Measurements from ENCODE around the gene LRP1B. TPM values are rescaled to one million over a fixed set of nuclear protein-coding genes. Genes with fewer than 3 reads are reported as not detected.

Gene LRP1B
- total and polyA plus RNA-seq, 2 donors (not counting 1 experiment from before 2014, with no cell fraction given), result not detected

DNA sequence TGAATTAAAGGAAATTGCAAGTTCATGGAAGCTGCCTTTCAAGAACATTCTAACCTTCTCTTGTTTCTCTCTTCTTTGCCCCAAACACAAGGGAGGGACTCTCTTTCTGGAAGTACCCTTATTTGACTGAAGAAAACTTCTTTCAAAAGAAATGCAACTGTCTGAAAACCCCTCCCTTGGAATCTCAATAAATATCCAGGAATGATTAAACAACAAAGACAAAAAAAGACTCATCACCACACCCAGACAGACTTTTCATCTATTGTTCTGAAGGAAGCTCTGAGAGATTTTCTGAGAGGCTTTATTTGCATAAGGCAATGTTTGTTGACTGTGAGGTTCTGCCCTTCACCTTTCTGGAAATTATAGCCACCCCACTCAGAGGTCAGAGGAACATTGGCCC is 1260.9 kb downstream of the LRP1B start:
- Mint-ChIP-seq H3K9me3 (ENCODE audit: insufficient read depth) (peaks cover 4% of the 10 kb centered on the region), H3K4me3 (no peak overlapping the region)
- no peaks in the 10 kb centered on the region for H3K27me3 ChIP-seq (replicated peaks in 1 of 4; ENCODE audit: control extremely low read depth in 1 of 4, control insufficient read depth in 3 of 4, insufficient read depth in 4 of 4, low read length in 3 of 4)

DNA sequence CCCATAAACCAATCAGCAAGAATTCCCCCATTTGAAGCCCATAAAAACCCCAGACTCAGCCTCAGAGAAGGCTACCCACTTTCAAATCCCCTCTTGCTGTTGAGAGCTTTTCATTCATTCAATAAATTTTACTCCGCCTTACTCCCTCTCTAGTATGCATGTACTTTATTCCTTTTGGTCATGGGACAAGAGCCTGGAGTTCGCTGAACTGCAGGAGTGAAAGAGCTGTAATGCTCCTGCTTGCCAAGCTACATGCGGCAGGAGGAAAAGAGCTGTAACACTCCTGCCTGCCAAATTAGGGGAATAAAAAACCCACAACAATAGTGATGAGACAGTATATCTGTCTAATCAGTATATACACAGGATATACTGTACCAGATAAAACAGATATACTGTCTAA is 1261.7 kb downstream of the LRP1B start:
- H4K20me1 ChIP-seq (ENCODE audit: control insufficient read depth, insufficient read depth, low read length, poor library complexity, severe bottlenecking), result no peaks in the 10 kb centered on the region
- peaks cover 0 to 4% (median 0%) of the 10 kb centered on the region in 3 donors for H3K9me3 ChIP-seq (ENCODE audit: control extremely low read depth in 1 of 3, control insufficient read depth in 2 of 3, insufficient read depth in 1 of 3, low read length in 2 of 3)
- intact Hi-C loops (cut with micrococcal nuclease), result no loop called here
- Mint-ChIP-seq H3K4me1 (no peaks in the 10 kb centered on the region), H3K9me3 (ENCODE audit: insufficient read depth) (peaks cover 4% of the 10 kb centered on the region), H3K27me3 (no peaks in the 10 kb centered on the region), H3K27ac (no peak overlapping the region), H3K4me3 (no peak overlapping the region)
- H3K4me3 ChIP-seq (ENCODE audit: control extremely low read depth in 1 of 5, extremely low read depth in 1 of 5, insufficient read depth in 1 of 5, low read depth in 2 of 5, low read length in 4 of 5), result no peak overlapping the region
- H3K27me3 ChIP-seq (replicated peaks in 1 of 4; ENCODE audit: control extremely low read depth in 1 of 4, control insufficient read depth in 3 of 4, insufficient read depth in 4 of 4, low read length in 3 of 4), result no peaks in the 10 kb centered on the region
- no peak overlapping the region for H2AFZ ChIP-seq (ENCODE audit: insufficient read depth, low read depth, low read length, poor library complexity, severe bottlenecking)
- CTCF ChIA-PET, result no interaction called here
- no peaks in the 10 kb centered on the region for H3K4me1 ChIP-seq (ENCODE audit: control insufficient read depth in 2 of 2, insufficient read depth in 2 of 2, low read length in 2 of 2)
- H3K79me2 ChIP-seq (ENCODE audit: control insufficient read depth, insufficient read depth, low read length), result no peaks in the 10 kb centered on the region
- ATAC-seq (ENCODE audit: low read depth), result no peak
- POLR2A ChIA-PET, result no interaction called here
- no peak overlapping the region for H3K27ac ChIP-seq (ENCODE audit: low read length in 2 of 2)
- no peak overlapping the region for H3K9ac ChIP-seq (ENCODE audit: low read length)
- no peak for DNase-seq
- 93% methylated on average over 2 of the region's 3 CpGs for WGBS (ENCODE audit: insufficient coverage)
- no peak overlapping the region for H3K4me2 ChIP-seq (replicated peaks; ENCODE audit: low read depth, low read length, poor library complexity, severe bottlenecking)
- TF ChIP-seq EZH2 (IDR thresholded peaks at IDR 0.05; ENCODE audit: borderline replicate concordance, insufficient read depth, low read depth, low read length, poor library complexity, severe bottlenecking), result no peak
- H3K36me3 ChIP-seq (replicated peaks in 1 of 2; ENCODE audit: control extremely low read depth in 1 of 2, control insufficient read depth in 1 of 2, extremely low read depth in 1 of 2, insufficient read depth in 2 of 2, low read length in 1 of 2), result no peaks in the 10 kb centered on the region

More for the DNA sequence above, 1260.9 kb downstream of the LRP1B start:
- Histone ChIP-seq H4K20me1 (ENCODE audit: control insufficient read depth, insufficient read depth, low read length, poor library complexity, severe bottlenecking) (no peaks in the 10 kb centered on the region), H3K4me1 (ENCODE audit: control insufficient read depth in 2 of 2, insufficient read depth in 2 of 2, low read length in 2 of 2) (no peaks in the 10 kb centered on the region), H3K27ac (ENCODE audit: low read length in 2 of 2) (no peak overlapping the region), H3K9me3 (ENCODE audit: control extremely low read depth in 1 of 3, control insufficient read depth in 2 of 3, insufficient read depth in 1 of 3, low read length in 2 of 3) (peaks cover 0 to 4% (median 3%) of the 10 kb centered on the region in 3 donors), H3K9ac (ENCODE audit: low read length) (no peak overlapping the region), H3K36me3 (replicated peaks in 1 of 2; ENCODE audit: control extremely low read depth in 1 of 2, control insufficient read depth in 1 of 2, extremely low read depth in 1 of 2, insufficient read depth in 2 of 2, low read length in 1 of 2) (no peaks in the 10 kb centered on the region), H2AFZ (ENCODE audit: insufficient read depth, low read depth, low read length, poor library complexity, severe bottlenecking) (no peak overlapping the region), H3K4me2 (replicated peaks; ENCODE audit: low read depth, low read length, poor library complexity, severe bottlenecking) (no peak overlapping the region), H3K79me2 (ENCODE audit: control insufficient read depth, insufficient read depth, low read length) (no peaks in the 10 kb centered on the region), H3K4me3 (ENCODE audit: control extremely low read depth in 1 of 5, extremely low read depth in 1 of 5, insufficient read depth in 1 of 5, low read depth in 2 of 5, low read length in 4 of 5) (no peak overlapping the region)
- Mint-ChIP-seq H3K4me1 (no peaks in the 10 kb centered on the region), H3K27me3 (no peaks in the 10 kb centered on the region), H3K27ac (no peak overlapping the region)
- intact Hi-C loops (cut with micrococcal nuclease), result no loop called here
- TF ChIP-seq EZH2 (IDR thresholded peaks at IDR 0.05; ENCODE audit: borderline replicate concordance, insufficient read depth, low read depth, low read length, poor library complexity, severe bottlenecking), result no peak
- TF ChIP-seq, protein P1, sequence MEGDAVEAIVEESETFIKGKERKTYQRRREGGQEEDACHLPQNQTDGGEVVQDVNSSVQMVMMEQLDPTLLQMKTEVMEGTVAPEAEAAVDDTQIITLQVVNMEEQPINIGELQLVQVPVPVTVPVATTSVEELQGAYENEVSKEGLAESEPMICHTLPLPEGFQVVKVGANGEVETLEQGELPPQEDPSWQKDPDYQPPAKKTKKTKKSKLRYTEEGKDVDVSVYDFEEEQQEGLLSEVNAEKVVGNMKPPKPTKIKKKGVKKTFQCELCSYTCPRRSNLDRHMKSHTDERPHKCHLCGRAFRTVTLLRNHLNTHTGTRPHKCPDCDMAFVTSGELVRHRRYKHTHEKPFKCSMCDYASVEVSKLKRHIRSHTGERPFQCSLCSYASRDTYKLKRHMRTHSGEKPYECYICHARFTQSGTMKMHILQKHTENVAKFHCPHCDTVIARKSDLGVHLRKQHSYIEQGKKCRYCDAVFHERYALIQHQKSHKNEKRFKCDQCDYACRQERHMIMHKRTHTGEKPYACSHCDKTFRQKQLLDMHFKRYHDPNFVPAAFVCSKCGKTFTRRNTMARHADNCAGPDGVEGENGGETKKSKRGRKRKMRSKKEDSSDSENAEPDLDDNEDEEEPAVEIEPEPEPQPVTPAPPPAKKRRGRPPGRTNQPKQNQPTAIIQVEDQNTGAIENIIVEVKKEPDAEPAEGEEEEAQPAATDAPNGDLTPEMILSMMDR (IDR thresholded peaks at IDR 0.05), result no peak
- ATAC-seq (ENCODE audit: low read depth) (no peak), DNase-seq (no peak)
- ChIA-PET POLR2A (no interaction called here), CTCF (no interaction called here)
